ENCODE results near the gene CAPN12. TPM values are rescaled to one million over a fixed set of nuclear protein-coding genes. Genes with fewer than 3 reads are reported as not detected.

CAPN12 gene
- total RNA-seq, 1 donor: 0.18 TPM

DNA sequence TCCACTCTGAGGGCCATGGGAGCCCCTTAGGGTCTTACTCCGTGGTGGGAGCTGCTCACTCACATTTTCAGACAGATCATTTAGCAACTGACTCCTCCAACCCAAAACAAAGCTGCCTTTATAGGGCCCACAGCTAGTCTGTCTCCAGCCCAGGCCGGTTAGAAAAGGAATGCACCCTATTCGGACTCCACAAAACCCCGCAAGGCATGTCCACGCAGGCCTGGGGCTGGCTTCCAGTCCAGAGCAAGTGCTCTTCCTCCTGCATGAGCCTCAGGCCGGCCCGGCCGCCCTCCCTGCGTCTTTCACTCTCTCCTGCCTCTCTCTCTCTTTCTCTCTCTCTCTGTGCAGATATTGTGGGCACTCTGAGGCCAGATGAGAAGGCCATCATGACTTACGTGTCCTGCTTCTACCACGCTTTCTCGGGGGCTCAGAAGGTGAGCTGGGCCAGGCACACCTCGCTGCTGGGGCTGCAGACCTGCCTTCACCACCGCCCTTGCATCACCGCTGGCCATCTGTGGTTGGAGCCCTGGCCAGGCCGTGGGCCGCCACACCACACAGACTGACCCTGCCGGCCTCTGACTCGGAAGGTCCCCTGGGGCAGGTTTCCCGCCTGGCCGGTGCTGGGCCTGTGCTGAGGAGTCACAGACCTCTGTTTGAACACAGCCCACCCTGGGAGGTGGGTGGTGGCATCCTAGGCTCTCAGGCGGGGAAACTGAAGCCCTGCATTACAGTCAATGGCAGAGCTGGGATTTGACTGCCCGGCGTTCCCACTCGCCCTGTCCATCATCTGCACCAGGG is 33.1 kb downstream of the CAPN12 start:
- no peak for DNase-seq (ENCODE audit: low read depth)
- TF ChIP-seq, protein P1, sequence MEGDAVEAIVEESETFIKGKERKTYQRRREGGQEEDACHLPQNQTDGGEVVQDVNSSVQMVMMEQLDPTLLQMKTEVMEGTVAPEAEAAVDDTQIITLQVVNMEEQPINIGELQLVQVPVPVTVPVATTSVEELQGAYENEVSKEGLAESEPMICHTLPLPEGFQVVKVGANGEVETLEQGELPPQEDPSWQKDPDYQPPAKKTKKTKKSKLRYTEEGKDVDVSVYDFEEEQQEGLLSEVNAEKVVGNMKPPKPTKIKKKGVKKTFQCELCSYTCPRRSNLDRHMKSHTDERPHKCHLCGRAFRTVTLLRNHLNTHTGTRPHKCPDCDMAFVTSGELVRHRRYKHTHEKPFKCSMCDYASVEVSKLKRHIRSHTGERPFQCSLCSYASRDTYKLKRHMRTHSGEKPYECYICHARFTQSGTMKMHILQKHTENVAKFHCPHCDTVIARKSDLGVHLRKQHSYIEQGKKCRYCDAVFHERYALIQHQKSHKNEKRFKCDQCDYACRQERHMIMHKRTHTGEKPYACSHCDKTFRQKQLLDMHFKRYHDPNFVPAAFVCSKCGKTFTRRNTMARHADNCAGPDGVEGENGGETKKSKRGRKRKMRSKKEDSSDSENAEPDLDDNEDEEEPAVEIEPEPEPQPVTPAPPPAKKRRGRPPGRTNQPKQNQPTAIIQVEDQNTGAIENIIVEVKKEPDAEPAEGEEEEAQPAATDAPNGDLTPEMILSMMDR (IDR thresholded peaks at IDR 0.05; ENCODE audit: insufficient read depth, low read length): no peak
- H3K4me3 ChIP-seq (ENCODE audit: low read depth, low read length): no peak overlapping the region

DNA sequence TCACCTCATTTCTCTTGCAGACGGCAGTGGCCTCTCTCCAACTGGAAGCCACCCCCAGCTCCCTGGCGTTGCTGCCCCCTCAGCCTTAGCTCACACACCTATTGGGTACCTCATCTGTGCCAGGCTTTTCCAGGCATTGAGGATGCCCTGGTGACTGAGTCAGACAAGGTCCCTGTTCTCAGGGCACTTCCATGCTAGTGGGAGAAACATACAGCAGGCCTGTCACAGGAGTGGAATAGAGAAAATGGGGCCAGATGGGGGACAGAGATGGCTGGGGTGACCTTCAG is 33.9 kb downstream of the CAPN12 start:
- H3K4me3 ChIP-seq (ENCODE audit: low read depth, low read length): no peak overlapping the region
- no peak for DNase-seq (ENCODE audit: low read depth)
- TF ChIP-seq, protein P1 (IDR thresholded peaks at IDR 0.05; ENCODE audit: insufficient read depth, low read length): no peak

DNA sequence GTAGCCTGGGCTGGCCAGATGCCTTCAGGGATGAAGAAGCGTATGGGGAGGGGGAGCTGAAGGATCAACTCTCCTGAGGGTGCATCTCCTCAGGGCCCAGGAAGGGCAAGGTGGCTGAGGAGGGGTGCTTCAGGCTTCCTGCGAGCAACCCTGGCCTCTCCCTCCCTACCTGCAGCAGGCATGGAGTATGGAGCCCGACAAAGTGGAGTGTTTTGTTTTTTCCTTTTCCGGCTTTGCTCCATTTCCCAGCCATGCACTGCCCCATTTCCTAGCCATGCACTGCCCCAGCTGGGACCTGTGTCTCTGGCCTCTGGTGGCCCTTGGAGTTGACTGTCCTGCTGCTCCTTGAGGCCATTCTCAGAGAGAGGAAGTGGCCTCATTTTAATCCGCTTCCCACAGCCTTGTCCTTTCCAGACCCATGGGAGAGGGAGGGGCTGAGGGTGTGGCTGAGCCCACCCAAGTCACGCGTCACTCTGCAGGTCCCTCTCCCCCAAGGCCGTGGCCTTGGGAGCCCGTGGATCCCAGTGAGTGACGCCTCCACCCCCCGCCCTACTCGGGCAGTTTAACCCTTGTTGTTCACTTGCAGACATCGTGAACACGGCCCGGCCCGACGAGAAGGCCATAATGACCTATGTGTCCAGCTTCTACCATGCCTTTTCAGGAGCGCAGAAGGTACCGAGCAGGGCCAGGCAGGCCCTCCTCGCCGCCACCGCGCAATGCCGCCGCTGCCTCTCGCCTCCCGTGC is 34.4 kb downstream of the CAPN12 start:
- TF ChIP-seq, protein P1 (IDR thresholded peaks at IDR 0.05; ENCODE audit: insufficient read depth, low read length): no peak
- no peak for DNase-seq (ENCODE audit: low read depth)
- H3K4me3 ChIP-seq (ENCODE audit: low read depth, low read length): no peak overlapping the region

DNA sequence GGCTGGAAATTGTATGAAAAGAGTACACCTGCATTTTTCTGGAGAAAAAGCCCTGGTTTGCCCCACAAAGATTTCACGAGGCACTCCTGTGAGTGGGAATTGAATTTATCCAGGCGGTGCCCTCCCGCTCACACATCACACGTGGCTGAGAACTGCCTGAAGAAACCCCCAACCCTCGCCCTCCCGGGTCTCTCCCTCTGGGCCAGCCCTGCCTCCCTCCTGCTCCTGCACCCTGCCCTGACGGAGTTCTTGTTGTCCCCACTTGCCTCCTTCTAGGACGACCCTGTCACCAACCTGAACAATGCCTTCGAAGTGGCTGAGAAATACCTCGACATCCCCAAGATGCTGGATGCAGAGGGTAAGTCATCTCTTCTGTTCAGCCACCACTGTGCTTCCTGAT is 35.2 kb downstream of the CAPN12 start:
- TF ChIP-seq, protein P1 (IDR thresholded peaks at IDR 0.05; ENCODE audit: insufficient read depth, low read length): no peak
- no peak overlapping the region for H3K4me3 ChIP-seq (ENCODE audit: low read depth, low read length)
- DNase-seq (ENCODE audit: low read depth): no peak

DNA sequence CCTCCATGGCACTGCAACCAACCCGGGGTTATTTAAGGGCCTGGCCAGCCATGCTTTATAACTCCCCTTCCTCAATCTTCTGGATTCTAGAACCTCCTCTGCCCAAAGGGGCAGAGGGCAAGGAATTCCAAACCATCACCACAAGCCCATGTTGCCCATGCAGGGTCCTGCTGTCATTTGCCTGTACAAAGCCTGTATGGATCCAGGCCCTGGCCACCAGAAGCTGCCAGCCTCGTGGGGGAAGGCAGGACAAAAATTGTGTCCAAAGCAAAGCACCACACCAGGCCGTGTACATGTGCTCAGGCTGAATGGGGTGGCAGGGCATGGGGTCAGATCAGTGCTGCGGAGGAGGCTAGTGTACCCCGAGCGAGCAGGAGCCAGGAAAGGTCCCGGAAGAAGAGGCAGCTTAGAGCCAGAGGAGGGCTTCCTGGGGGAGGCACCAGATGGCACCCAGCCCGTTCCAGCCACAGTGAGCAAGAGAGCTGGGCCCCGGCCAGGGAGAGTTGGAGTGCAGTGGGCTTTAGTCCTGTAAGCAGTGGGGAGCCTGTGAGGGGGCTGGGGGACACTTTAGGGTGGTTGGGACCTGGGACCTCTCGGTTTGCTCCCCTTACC is 35.8 kb downstream of the CAPN12 start:
- TF ChIP-seq, protein P1 (IDR thresholded peaks at IDR 0.05; ENCODE audit: insufficient read depth, low read length): no peak
- H3K4me3 ChIP-seq (ENCODE audit: low read depth, low read length): no peak overlapping the region
- DNase-seq (ENCODE audit: low read depth): no peak

DNA sequence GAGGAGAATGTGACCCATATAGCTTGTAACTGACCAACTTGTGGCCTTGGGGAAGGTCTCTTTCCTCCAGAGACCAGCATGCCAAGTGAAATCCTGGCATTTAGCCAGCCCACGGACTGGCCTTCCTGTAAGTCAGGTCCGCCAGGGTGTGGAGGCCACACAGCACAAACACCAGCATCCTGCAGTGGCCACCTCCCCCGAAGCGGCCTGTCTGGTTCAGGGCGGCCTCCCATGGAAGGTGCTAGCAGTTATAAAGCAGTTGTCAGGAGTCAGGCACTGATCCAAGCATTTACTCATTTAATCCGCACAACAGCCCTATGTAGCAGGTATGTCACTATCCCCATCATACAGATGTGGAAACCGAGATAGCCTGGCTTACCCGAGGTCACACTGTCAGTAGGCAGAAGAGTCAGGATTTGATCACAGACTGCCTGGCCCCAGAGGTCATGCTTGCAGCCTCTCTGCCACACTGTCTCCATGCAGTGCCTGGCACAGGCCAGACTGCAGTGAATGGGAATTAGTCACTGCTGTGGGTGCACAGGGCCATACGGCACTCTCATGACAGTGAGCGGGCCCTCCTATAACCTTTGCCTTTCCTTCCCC is 36.7 kb downstream of the CAPN12 start:
- TF ChIP-seq, protein P1 (IDR thresholded peaks at IDR 0.05; ENCODE audit: insufficient read depth, low read length): no peak
- no peak for DNase-seq (ENCODE audit: low read depth)
- H3K4me3 ChIP-seq (ENCODE audit: low read depth, low read length): no peak overlapping the region
